Mucosa of stomach (tissue), 1 donor: Measurements from ENCODE around the gene GABRG3.

Experiments
- H3K27me3 ChIP-seq: one replicate; pipeline ENCODE4 v1.7.0; 2013; ENCODE audit warnings: mild to moderate bottlenecking, low read length; ENCODE audit not compliant: control insufficient read depth, insufficient read depth
- H3K36me3 ChIP-seq: one replicate; pipeline ENCODE4 v1.7.0; 2013; ENCODE audit warnings: low read length; ENCODE audit not compliant: control insufficient read depth, insufficient read depth
- H3K4me1 ChIP-seq: one replicate; pipeline ENCODE4 v1.7.0; 2013; ENCODE audit warnings: mild to moderate bottlenecking, low read length; ENCODE audit not compliant: control insufficient read depth, insufficient read depth
- H3K4me3 ChIP-seq: one replicate; pipeline ENCODE4 v1.7.0; 2013; ENCODE audit warnings: low read length
- H3K9ac ChIP-seq: one replicate; pipeline ENCODE4 v1.7.0; 2013; ENCODE audit warnings: mild to moderate bottlenecking, low read length, moderate library complexity
- H3K9me3 ChIP-seq: one replicate; pipeline ENCODE4 v1.7.0; 2013; ENCODE audit warnings: mild to moderate bottlenecking, low read length, moderate library complexity; ENCODE audit not compliant: control insufficient read depth
- donor health status: Pancreatic carcinoma.

GABRG3 gene

GRCh38 chr15:27328186-27328585 lies 357.2 kb downstream of the GABRG3 start:
- no peaks in the 10 kb centered on the region for H3K9me3 ChIP-seq
- no peaks in the 10 kb centered on the region for H3K27me3 ChIP-seq
- H3K4me3 ChIP-seq, result no peak overlapping the region
- H3K4me1 ChIP-seq, result no peaks in the 10 kb centered on the region
- H3K9ac ChIP-seq, result no peak overlapping the region
- no peaks in the 10 kb centered on the region for H3K36me3 ChIP-seq

- Histone ChIP-seq H3K4me3 (no peak overlapping the region), H3K36me3 (no peaks in the 10 kb centered on the region), H3K4me1 (no peaks in the 10 kb centered on the region), H3K9ac (no peak overlapping the region), H3K27me3 (no peaks in the 10 kb centered on the region), H3K9me3 (no peaks in the 10 kb centered on the region)
Measured at GRCh38 chr15:27328608-27329007, 357.6 kb downstream of the GABRG3 start.

GRCh38 chr15:27330326-27330725 lies 359.3 kb downstream of the GABRG3 start:
- Histone ChIP-seq H3K36me3 (no peaks in the 10 kb centered on the region), H3K9me3 (no peaks in the 10 kb centered on the region), H3K27me3 (no peaks in the 10 kb centered on the region), H3K4me1 (no peaks in the 10 kb centered on the region), H3K4me3 (no peak overlapping the region), H3K9ac (no peak overlapping the region)

GRCh38 chr15:27336676-27337075 lies 365.7 kb downstream of the GABRG3 start:
- no peak overlapping the region for H3K9ac ChIP-seq
- H3K36me3 ChIP-seq, result no peaks in the 10 kb centered on the region
- H3K4me1 ChIP-seq, result no peaks in the 10 kb centered on the region
- no peak overlapping the region for H3K4me3 ChIP-seq
- H3K9me3 ChIP-seq, result no peaks in the 10 kb centered on the region
- no peaks in the 10 kb centered on the region for H3K27me3 ChIP-seq

- no peaks in the 10 kb centered on the region for H3K27me3 ChIP-seq
- H3K36me3 ChIP-seq, result no peaks in the 10 kb centered on the region
- no peak overlapping the region for H3K4me3 ChIP-seq
- H3K4me1 ChIP-seq, result no peaks in the 10 kb centered on the region
- no peaks in the 10 kb centered on the region for H3K9me3 ChIP-seq
- H3K9ac ChIP-seq, result no peak overlapping the region
Measured at GRCh38 chr15:27339138-27339537, 368.2 kb downstream of the GABRG3 start.

- Histone ChIP-seq H3K27me3 (no peaks in the 10 kb centered on the region), H3K36me3 (no peaks in the 10 kb centered on the region), H3K9me3 (no peaks in the 10 kb centered on the region), H3K4me3 (no peak overlapping the region), H3K9ac (no peak overlapping the region), H3K4me1 (no peaks in the 10 kb centered on the region)
Measured at GRCh38 chr15:27341780-27342343, 370.9 kb downstream of the GABRG3 start.

GRCh38 chr15:27342991-27343390 lies 372.0 kb downstream of the GABRG3 start:
- Histone ChIP-seq H3K9me3 (no peaks in the 10 kb centered on the region), H3K4me3 (no peak overlapping the region), H3K36me3 (no peaks in the 10 kb centered on the region), H3K27me3 (no peaks in the 10 kb centered on the region), H3K4me1 (no peaks in the 10 kb centered on the region), H3K9ac (no peak overlapping the region)

- H3K4me1 ChIP-seq, result no peaks in the 10 kb centered on the region
- H3K27me3 ChIP-seq, result no peaks in the 10 kb centered on the region
- no peak overlapping the region for H3K4me3 ChIP-seq
- H3K36me3 ChIP-seq, result no peaks in the 10 kb centered on the region
- no peak overlapping the region for H3K9ac ChIP-seq
- H3K9me3 ChIP-seq, result no peaks in the 10 kb centered on the region
Measured at GRCh38 chr15:27352136-27352535, 381.2 kb downstream of the GABRG3 start.

- H3K27me3 ChIP-seq, result no peaks in the 10 kb centered on the region
- no peaks in the 10 kb centered on the region for H3K36me3 ChIP-seq
- H3K9ac ChIP-seq, result no peak overlapping the region
- no peaks in the 10 kb centered on the region for H3K4me1 ChIP-seq
- no peaks in the 10 kb centered on the region for H3K9me3 ChIP-seq
- H3K4me3 ChIP-seq, result no peak overlapping the region
Measured at GRCh38 chr15:27353856-27354255, 382.9 kb downstream of the GABRG3 start.

GRCh38 chr15:27358751-27359434 lies 387.9 kb downstream of the GABRG3 start:
- no peaks in the 10 kb centered on the region for H3K36me3 ChIP-seq

GRCh38 chr15:27359586-27359985 lies 388.6 kb downstream of the GABRG3 start:
- H3K9me3 ChIP-seq, result no peaks in the 10 kb centered on the region
- no peak overlapping the region for H3K9ac ChIP-seq
- no peaks in the 10 kb centered on the region for H3K4me1 ChIP-seq
- H3K4me3 ChIP-seq, result no peak overlapping the region
- H3K36me3 ChIP-seq, result no peaks in the 10 kb centered on the region
- no peaks in the 10 kb centered on the region for H3K27me3 ChIP-seq

More at GRCh38 chr15:27358751-27359434, 387.9 kb downstream of the GABRG3 start:
- Histone ChIP-seq H3K4me3 (no peak overlapping the region), H3K4me1 (no peaks in the 10 kb centered on the region), H3K9me3 (no peaks in the 10 kb centered on the region), H3K9ac (no peak overlapping the region), H3K27me3 (no peaks in the 10 kb centered on the region)

- Histone ChIP-seq H3K27me3 (no peaks in the 10 kb centered on the region), H3K4me1 (no peaks in the 10 kb centered on the region), H3K9ac (no peak overlapping the region), H3K36me3 (no peaks in the 10 kb centered on the region), H3K9me3 (no peaks in the 10 kb centered on the region), H3K4me3 (no peak overlapping the region)
Measured at GRCh38 chr15:27360316-27360715, 389.3 kb downstream of the GABRG3 start.
